Right ventricle myocardium superior (tissue), 1 donor: ENCODE measurements around the gene LYRM9. TPM values are rescaled to one million over a fixed set of nuclear protein-coding genes. Genes with fewer than 3 reads are reported as not detected.
"Not testable (repeated sequence)": the region's sequence is repeated elsewhere in the genome, so short reads cannot be mapped to it uniquely, and the experiment has no call there.

ENCODE experiments used
- ATAC-seq: fragments of 200-7000 bp; cut with Tn5 transposase; one replicate; pipeline ENCODE4 v1.9.1; 2020; ENCODE audit warnings: mild to moderate bottlenecking; ENCODE audit not compliant: poor library complexity
- DNase-seq: peaks from one replicate; pipeline ENCODE4 v3.0.0-alpha.2; 2020
- intact Hi-C: fragments of 100-400 bp; cut with DNase I; formaldehyde crosslinking; loops from one replicate; pipeline ENCODE4 v1.11.2; 2022
- total RNA-seq: library from RNA; stranded (reverse); fragmentation: NEBNext Ultra II Directional; extraction: Animal tissue kit (Norgen Biotek cat#: 25700); gene quantifications from one replicate; pipeline ENCODE4 v1.2.1, GENCODE V29; 2021
- donor health status: DM: no; HTN: yes; CAD: no; lungs with severe emphysema.

LYRM9 gene
- total RNA-seq, 1 donor from 2014 or later = 9.4 TPM

- intact Hi-C loops = no loop called here
- DNase-seq (no peak), ATAC-seq (no peak)
Observed at GRCh38 chr17:27888067-27888466, 5.1 kb downstream of the LYRM9 start.

- intact Hi-C loops, DNase-seq, ATAC-seq: not testable (repeated sequence)
Observed at GRCh38 chr17:27886348-27886906, 6.7 kb downstream of the LYRM9 start.

- no peak for ATAC-seq
- DNase-seq = no peak
- intact Hi-C loops = loop anchor here (5.0 kb wide), 1 partner anchor 120 kb away; no protein-coding TSS in a partner anchor
Observed at GRCh38 chr17:27882162-27882840, 10.9 kb downstream of the LYRM9 start.

- peak; percentile 79 for DNase-seq
- intact Hi-C loops = loop anchor here (2.0 to 5.0 kb wide), 3 partner anchors 75 to 228 kb away; no protein-coding TSS in a partner anchor
Observed at GRCh38 chr17:27879987-27880608, 13.1 kb downstream of the LYRM9 start.

GRCh38 chr17:27878776-27879562 lies 14.2 kb downstream of the LYRM9 start:
- no peak for DNase-seq
- intact Hi-C loops = loop anchor here (5.0 kb wide), 1 partner anchor 227 kb away; no protein-coding TSS in a partner anchor
- peak; percentile 10 for ATAC-seq

More at GRCh38 chr17:27879987-27880608, 13.1 kb downstream of the LYRM9 start:
- ATAC-seq = peak; percentile 97

GRCh38 chr17:27873746-27874145 lies 19.4 kb downstream of the LYRM9 start:
- intact Hi-C loops = no loop called here
- no peak for DNase-seq
- ATAC-seq = no peak

GRCh38 chr17:27873211-27873610 lies 20.0 kb downstream of the LYRM9 start:
- intact Hi-C loops = no loop called here
- no peak for ATAC-seq
- DNase-seq = no peak

- intact Hi-C loops = no loop called here
- ATAC-seq (no peak), DNase-seq (no peak)
Observed at GRCh38 chr17:27872776-27873175, 20.4 kb downstream of the LYRM9 start.

GRCh38 chr17:27871407-27871806 lies 21.8 kb downstream of the LYRM9 start:
- ATAC-seq (no peak), DNase-seq (no peak)
- intact Hi-C loops = no loop called here

- no peak for DNase-seq
- intact Hi-C loops = no loop called here
- ATAC-seq = no peak
Observed at GRCh38 chr17:27870345-27870744, 22.8 kb downstream of the LYRM9 start.

GRCh38 chr17:27868565-27868964 lies 24.6 kb downstream of the LYRM9 start:
- ATAC-seq (no peak), DNase-seq (no peak)
- intact Hi-C loops = no loop called here

- intact Hi-C loops = no loop called here
- no peak for ATAC-seq
- DNase-seq = no peak
Observed at GRCh38 chr17:27862840-27863239, 30.3 kb downstream of the LYRM9 start.

GRCh38 chr17:27862004-27862403 lies 31.2 kb downstream of the LYRM9 start:
- ATAC-seq (no peak), DNase-seq (no peak)
- intact Hi-C loops = no loop called here

GRCh38 chr17:27860971-27861664 lies 32.0 kb downstream of the LYRM9 start:
- intact Hi-C loops = no loop called here
- ATAC-seq = no peak
- DNase-seq = no peak

- DNase-seq = no peak
- no peak for ATAC-seq
- intact Hi-C loops = no loop called here
Observed at GRCh38 chr17:27858621-27859305, 34.4 kb downstream of the LYRM9 start.

GRCh38 chr17:27856676-27857432 lies 36.3 kb downstream of the LYRM9 start:
- no peak for DNase-seq
- ATAC-seq = no peak
- intact Hi-C loops = no loop called here

- ATAC-seq (no peak), DNase-seq (no peak)
- intact Hi-C loops = no loop called here
Observed at GRCh38 chr17:27855454-27855853, 37.7 kb downstream of the LYRM9 start.
